Hepatocyte (in vitro differentiated cells): Measurements from ENCODE around the gene ROBO3.

ENCODE experiments used
- EZH2 ChIP-seq: fragments of 200-600 bp; sonication (generic); IDR thresholded peaks from 2 replicates; pipeline ENCODE4 v1.6.1; 2016; ENCODE audit warnings: antibody characterized with exemption, mild to moderate bottlenecking, borderline replicate concordance
- TF ChIP-seq, protein P1 (sequence below): fragments of 200-600 bp; sonication (generic); IDR thresholded peaks from 2 replicates; pipeline ENCODE4 v1.5.1; 2016; ENCODE audit warnings: antibody characterized with exemption, mild to moderate bottlenecking; ENCODE audit not compliant: poor library complexity

DNA sequence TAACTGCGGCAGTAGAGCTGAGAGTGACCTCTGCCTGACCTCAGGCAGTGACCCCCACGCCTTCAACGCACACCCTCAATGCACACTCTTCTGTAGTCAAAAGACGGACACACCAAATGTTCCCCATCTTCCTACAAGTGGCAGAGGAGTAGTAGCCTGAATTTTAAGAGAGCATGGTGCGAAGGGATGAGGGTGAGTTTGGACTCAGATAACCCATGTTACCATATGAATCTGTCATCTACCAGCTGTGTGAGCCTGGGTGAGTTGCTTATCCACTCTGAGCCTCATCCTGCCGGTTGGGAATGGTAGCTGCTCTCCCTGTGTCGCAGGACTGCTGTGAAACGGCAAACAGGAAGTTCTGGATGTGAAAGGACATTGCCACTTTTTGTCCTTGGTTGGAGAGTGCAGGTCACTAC is 20.6 kb upstream of the ROBO3 start:
- TF ChIP-seq, protein P1, sequence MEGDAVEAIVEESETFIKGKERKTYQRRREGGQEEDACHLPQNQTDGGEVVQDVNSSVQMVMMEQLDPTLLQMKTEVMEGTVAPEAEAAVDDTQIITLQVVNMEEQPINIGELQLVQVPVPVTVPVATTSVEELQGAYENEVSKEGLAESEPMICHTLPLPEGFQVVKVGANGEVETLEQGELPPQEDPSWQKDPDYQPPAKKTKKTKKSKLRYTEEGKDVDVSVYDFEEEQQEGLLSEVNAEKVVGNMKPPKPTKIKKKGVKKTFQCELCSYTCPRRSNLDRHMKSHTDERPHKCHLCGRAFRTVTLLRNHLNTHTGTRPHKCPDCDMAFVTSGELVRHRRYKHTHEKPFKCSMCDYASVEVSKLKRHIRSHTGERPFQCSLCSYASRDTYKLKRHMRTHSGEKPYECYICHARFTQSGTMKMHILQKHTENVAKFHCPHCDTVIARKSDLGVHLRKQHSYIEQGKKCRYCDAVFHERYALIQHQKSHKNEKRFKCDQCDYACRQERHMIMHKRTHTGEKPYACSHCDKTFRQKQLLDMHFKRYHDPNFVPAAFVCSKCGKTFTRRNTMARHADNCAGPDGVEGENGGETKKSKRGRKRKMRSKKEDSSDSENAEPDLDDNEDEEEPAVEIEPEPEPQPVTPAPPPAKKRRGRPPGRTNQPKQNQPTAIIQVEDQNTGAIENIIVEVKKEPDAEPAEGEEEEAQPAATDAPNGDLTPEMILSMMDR = no peak
- no peak for TF ChIP-seq EZH2
